Stimulated activated CD4-positive, alpha-beta T cell treated with anti-CD3 and anti-CD28 coated beads, TNF-alpha, amount 100 ng/mL, for 4 hours (primary cell): Measurements from ENCODE around the gene RNPS1.
"Not testable (repeated sequence)": the region's sequence is repeated elsewhere in the genome, so short reads cannot be mapped to it uniquely, and the experiment has no call there.

ENCODE experiments used
- DNase-seq, 3 experiments: peaks; one replicate each; pipeline ENCODE4 v3.0.0-alpha.2; 2020; ENCODE audit warnings: low read depth in 3 of 3

The RNPS1 gene

DNA sequence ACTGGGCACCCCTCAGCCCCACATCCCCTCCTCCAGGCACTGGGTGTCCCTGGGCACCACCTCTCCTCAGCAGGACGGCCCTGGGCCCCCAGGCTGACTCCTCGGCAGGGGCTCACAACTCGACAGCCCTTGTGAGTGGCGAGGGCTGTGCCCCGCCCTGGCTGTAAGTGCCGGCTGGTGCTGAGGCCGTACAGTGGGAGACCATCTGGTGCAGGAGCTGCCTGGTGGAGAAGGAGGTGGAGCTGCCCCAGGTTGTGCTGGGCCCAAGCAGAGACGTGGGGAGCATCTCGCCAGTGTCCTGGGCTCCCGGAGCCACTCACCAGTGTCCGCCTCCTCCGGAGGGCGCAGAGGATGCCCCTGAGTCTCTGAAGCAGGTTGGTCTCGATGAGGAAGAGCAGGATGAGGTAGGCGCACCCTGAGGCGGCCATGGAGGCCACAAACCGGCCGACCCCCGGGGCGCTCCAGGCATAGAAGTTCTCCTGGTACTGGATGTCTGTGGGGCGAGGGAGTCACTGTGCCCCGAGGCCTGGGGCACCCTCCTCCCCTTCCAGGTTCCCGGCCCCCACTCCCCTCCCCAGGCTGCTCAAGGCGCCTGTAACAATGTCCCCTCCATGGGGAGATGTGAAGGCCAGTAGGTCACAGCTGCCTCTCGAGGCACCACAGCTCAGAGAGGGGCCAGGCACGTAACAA lies 15.1 kb upstream of the RNPS1 start:
- DNase-seq = no peak

- DNase-seq = no peak
These were observed 14.3 kb upstream of the RNPS1 start for GRCh38 chr16:2282262-2282661.

GRCh38 chr16:2280981-2281542 lies 13.1 kb upstream of the RNPS1 start:
- no peak for DNase-seq

DNA sequence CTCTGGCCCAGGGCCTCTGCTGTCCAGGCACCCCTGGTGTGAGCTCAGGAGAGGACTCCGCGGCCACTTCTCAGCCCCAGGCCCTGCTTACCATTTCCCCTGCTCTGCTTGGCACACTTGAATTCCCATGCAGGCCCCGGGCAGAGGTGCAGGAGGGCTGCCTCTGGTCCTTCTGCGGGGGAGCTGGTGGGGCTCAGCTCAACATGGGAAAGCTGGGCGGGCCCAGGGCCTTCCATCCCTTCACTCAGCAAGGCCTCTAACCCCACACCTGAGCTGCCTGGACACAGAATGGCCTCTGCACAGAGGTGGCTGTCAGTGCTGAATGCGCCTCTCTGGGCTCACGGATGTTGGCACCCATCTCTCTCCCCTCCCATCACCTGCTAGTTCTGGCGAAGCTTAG lies 12.5 kb upstream of the RNPS1 start:
- no peak for DNase-seq

- no peak for DNase-seq
These were observed 11.3 kb upstream of the RNPS1 start for GRCh38 chr16:2278956-2279800.

DNA sequence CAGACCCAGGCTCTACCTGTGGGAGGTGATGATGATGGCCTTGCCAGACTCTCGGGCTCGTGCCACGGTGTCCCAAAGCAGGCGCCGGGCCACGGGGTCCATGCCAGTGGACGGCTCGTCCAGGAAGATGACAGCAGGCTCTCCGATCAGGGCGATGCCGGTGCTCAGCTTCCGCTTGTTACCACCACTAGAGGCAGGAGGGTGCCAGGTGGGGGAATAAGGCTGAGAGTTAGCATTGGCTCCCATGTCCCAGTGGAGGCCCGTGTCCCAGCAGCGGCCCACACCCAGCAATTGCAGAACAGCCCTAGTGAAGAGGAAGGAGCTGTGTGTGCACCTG lies 10.3 kb upstream of the RNPS1 start:
- DNase-seq = no peak

- DNase-seq = no peak
These were observed 9.7 kb upstream of the RNPS1 start for GRCh38 chr16:2277466-2278271.

- no peak for DNase-seq
These were observed 8.7 kb upstream of the RNPS1 start for GRCh38 chr16:2276368-2277195.

DNA sequence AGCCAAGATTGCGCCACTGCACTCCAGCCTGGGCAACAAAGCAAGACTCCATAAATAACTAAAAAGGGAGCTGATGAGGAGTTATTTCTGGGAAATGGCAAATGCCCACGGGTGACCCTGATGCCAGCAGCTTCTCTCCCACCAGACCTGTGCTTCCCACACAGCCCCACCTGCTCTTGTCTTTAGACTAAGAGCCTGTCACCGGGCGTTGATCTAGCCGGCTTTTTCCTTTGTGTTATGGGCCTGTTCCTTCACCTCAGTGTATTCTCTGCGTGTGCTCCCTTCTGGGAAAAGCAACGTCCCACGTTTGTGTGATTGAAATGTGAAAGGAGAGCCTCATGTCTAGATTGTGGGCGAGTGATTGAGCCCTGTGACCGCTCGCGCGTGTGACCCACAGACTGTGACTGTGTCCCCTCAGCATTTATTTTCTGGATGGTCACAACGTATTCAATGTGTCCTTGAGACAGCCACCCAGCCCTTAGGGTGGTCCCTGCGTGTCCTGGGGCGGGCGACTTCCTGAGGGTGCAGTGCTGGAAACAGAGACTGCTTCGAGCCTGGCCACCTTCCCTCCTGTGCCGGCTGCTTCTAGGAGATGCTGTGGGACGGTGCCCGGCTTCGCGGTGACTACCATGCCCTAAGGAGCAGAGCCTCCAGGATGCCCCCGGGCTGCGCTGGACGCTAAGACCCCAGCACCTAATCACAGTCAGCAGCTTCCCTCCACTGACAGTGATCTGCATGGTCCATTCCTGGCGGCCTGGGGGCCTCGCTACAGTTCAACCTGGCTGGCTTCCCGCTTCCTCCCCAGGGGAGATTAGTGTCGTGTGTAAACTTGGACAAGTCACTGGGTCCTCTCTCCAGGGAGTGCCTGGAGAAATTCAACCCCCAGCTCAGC lies 7.8 kb upstream of the RNPS1 start:
- DNase-seq = no peak

DNA sequence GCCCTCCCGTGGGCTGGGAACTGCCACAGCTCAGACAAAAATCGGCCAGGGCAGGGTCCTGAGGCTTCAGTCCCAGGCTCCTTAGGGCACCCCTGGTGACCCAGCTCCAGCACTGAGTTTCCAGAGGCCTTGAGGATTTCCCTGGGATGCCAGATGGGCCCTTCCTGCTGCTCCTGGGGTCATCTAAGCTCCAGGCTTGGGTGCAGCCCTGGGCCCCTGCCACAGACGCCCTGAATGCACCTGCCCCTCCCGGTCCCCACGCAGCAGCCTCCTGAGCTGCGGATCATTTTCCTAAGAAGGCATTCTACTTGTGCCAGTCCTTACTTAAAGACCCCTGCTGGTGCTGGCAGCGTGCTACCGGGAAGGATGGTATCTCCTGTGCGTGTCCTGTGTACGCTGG lies 6.0 kb upstream of the RNPS1 start:
- DNase-seq = no peak

DNA sequence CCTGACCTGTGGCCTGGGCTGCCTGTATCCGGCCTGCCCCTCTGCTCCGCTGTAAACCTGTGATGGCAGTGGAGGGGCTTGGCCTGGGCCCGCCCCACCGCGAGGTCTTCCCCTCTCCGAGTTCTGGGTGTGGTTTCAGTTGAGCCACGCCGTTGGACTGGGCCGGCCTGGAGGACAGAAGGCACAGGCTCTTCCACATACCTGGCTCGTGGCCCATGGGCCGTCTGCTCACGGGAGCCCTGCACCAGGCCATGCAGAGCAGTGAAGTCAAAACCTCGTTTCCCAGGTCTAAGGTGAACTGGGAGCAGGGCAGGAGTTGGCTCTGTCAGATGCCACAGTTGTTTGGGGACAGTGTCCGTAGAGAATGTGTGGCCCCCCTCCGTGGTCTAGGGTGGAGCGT lies 5.6 kb upstream of the RNPS1 start:
- DNase-seq = no peak

GRCh38 chr16:2271848-2272461 lies 4.0 kb upstream of the RNPS1 start:
- DNase-seq = no peak

GRCh38 chr16:2270588-2271470 lies 2.9 kb upstream of the RNPS1 start:
- DNase-seq = no peak

GRCh38 chr16:2270070-2270462 lies 2.1 kb upstream of the RNPS1 start:
- DNase-seq = no peak

DNA sequence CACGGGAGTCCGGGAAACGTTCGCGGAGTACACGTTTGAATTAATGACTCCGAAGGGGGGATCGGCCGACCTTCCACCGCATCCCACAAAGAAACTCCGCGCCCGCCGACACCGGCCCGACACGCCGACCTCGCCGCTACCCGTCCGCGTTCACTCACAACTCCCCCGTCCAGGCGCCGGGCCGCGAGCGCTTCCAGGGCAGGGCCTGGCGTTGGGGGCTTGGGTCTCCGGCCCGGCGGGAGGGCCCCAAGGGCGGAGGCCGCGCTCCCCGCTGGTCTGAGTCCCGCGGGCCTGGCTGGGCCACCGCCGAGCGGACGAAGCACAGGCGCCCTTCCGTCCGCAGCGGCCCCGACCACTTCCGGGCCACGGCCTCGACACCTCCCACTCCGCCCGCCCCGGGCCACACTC lies 417 bp downstream of the RNPS1 start:
- DNase-seq = not testable (repeated sequence)

- DNase-seq = not testable (repeated sequence)
These were observed 1.0 kb downstream of the RNPS1 start for GRCh38 chr16:2266887-2267286.

DNA sequence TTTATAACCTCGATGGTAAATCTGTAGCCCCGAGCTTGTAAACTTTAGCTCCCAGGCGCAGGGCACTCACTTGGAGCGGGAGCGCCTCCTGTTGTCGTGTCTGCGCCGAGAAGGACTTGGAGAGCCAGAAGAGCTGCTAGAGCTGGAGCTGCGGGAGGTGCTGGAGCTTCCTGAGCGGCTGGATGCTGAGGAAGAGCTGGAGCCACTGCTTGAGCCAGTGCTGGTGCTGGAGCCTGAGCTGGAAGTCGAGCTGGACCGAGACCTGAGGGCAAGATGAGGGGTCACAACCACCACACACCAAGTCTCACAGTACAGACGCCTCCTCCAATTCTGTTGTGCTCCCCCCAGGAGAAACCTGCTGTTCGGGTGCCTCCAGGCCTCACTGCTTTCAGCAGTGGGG lies 4.9 kb downstream of the RNPS1 start:
- not testable (repeated sequence) for DNase-seq

DNA sequence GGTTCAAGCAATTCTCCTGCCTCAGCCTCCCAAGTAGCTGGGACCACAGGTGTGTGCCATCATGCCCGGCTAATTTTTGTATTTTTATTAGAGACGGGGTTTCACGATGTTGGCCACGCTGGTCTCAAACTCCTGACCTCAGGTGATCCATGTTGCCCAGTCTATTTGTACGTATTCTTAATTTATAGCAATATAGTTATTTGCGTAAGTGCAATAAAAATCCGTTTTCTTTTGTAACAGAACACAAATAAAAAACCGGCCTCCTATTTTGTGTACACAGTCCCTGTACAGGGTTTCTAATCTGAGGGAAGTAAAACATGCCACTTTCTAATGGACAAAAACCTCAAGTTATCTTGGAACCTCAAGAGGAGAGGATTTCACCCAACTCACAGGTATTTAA lies 7.7 kb downstream of the RNPS1 start:
- no peak for DNase-seq

DNA sequence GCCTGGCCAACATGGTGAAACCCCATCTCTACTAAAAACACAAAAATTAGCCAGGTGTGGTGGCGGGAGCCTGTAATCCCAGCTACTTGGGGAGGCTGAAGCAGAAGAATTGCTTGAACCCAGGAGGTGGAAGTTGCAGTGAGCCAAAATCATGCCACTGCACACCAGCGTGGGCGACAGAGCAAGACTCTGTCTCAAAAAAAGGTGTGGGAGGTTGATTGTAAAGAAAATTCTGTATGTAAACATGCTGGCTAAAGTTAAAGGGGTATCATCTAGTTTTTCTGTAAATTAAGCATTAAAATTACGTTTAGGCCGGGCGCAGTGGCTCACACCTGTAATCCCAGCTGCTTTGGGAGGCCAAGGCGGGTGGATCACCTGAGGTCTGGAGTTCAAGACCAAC lies 9.4 kb downstream of the RNPS1 start:
- DNase-seq = not testable (repeated sequence)
